IMR-90 (cell line): ENCODE results near the gene FAM168A. TPM values are rescaled to one million over a fixed set of nuclear protein-coding genes. Genes with fewer than 3 reads are reported as not detected.

ENCODE experiments used
- ATAC-seq: fragments of 200-7000 bp; cut with Tn5 transposase; 2 replicates; pipeline ENCODE4 v1.9.1; 2020; ENCODE audit warnings: low read depth, mild to moderate bottlenecking, moderate library complexity
- BruUV-seq: library from RNA; stranded (reverse); fragments of 400-500 nt; replicated peaks from 2 replicates; lab custom pipeline; 2021; lab: Mats Ljungman, UMichigan
- CTCF ChIA-PET: fragments of 300-600 bp; formaldehyde crosslinking; extraction: SDS; loops from one replicate; lab custom pipeline; 2021; ENCODE audit warnings: antibody characterized with exemption; lab: Yijun Ruan, JAX
- POLR2A ChIA-PET: fragments of 300-600 bp; sonication (Branson Sonifier 250); formaldehyde crosslinking; loops from one replicate; lab custom pipeline; 2022; ENCODE audit warnings: antibody characterized with exemption; ENCODE audit not compliant: unreplicated experiment; lab: Charles Lee
- DNase-seq: peaks from one replicate; pipeline ENCODE4 v3.0.0; 2013
- H2AFZ ChIP-seq: replicated peaks from 2 replicates; pipeline ENCODE3; 2013; ENCODE audit warnings: low read length, mild to moderate bottlenecking; ENCODE audit not compliant: poor library complexity
- H2AK5ac ChIP-seq: 2 replicates; pipeline ENCODE4 v1.6.1; 2013; ENCODE audit warnings: low read depth, low read length, inconsistent platforms
- H2AK9ac ChIP-seq: replicated peaks from 2 replicates; pipeline ENCODE3; 2013; ENCODE audit warnings: mild to moderate bottlenecking, low read depth, low read length, moderate library complexity; ENCODE audit not compliant: poor library complexity
- H2BK120ac ChIP-seq: 2 replicates; pipeline ENCODE4 v1.6.1; 2013; ENCODE audit warnings: low read depth, low read length, inconsistent platforms
- H2BK15ac ChIP-seq: 3 replicates; pipeline ENCODE4 v1.6.1; 2013; ENCODE audit warnings: low read depth, low read length, inconsistent platforms
- H2BK20ac ChIP-seq: 2 replicates; pipeline ENCODE4 v1.6.1; 2013; ENCODE audit warnings: low read depth, mild to moderate bottlenecking, inconsistent platforms, low read length, moderate library complexity
- H2BK5ac ChIP-seq: 2 replicates; pipeline ENCODE4 v1.6.1; 2013; ENCODE audit warnings: mild to moderate bottlenecking, low read depth, low read length, inconsistent platforms; ENCODE audit not compliant: poor library complexity, severe bottlenecking
- H3K14ac ChIP-seq: replicated peaks from 2 replicates; pipeline ENCODE4 v1.6.1; 2013; ENCODE audit warnings: low read depth, low read length, inconsistent platforms
- H3K18ac ChIP-seq: 2 replicates; pipeline ENCODE4 v1.6.1; 2013; ENCODE audit warnings: low read depth, low read length, control low read depth
- H3K23ac ChIP-seq: 2 replicates; pipeline ENCODE4 v1.6.1; 2013; ENCODE audit warnings: low read depth, low read length, inconsistent platforms
- H3K27ac ChIP-seq: 2 replicates; pipeline ENCODE4 v1.5.1; 2013; ENCODE audit warnings: mild to moderate bottlenecking, control low read depth, low read length; ENCODE audit not compliant: insufficient read depth
- H3K27me3 ChIP-seq: 2 replicates; pipeline ENCODE4 v1.6.1; 2013; ENCODE audit warnings: low read length; ENCODE audit not compliant: control insufficient read depth, insufficient read depth
- H3K36me3 ChIP-seq: 2 replicates; pipeline ENCODE4 v1.6.1; 2013; ENCODE audit warnings: low read length, mixed read lengths; ENCODE audit not compliant: control insufficient read depth, insufficient read depth
- H3K4ac ChIP-seq: 2 replicates; pipeline ENCODE4 v1.6.1; 2013; ENCODE audit warnings: low read depth, low read length, inconsistent platforms
- H3K4me1 ChIP-seq: 2 replicates; pipeline ENCODE4 v1.6.1; 2013; ENCODE audit warnings: low read length, mixed read lengths; ENCODE audit not compliant: control insufficient read depth, insufficient read depth
- H3K4me2 ChIP-seq: 2 replicates; pipeline ENCODE4 v1.6.1; 2013; ENCODE audit warnings: low read depth, mild to moderate bottlenecking, control low read depth, low read length, moderate library complexity
- H3K4me3 ChIP-seq: 2 replicates; pipeline ENCODE4 v1.5.1; 2013; ENCODE audit warnings: low read depth, mild to moderate bottlenecking, control low read depth, low read length, moderate library complexity; ENCODE audit not compliant: insufficient read depth
- H3K56ac ChIP-seq: 2 replicates; pipeline ENCODE4 v1.6.1; 2013; ENCODE audit warnings: low read length, inconsistent platforms; ENCODE audit not compliant: insufficient read depth; ENCODE audit errors: extremely low read depth
- H3K79me1 ChIP-seq, 2 experiments: 2 replicates each; pipeline ENCODE4 v1.6.1; 2013; ENCODE audit warnings: low read length in 2 of 2, inconsistent platforms in 1 of 2, low read depth in 1 of 2
- H3K9ac ChIP-seq: 2 replicates; pipeline ENCODE4 v1.6.1; 2013; ENCODE audit warnings: low read depth, low read length, control low read depth
- H3K9me1 ChIP-seq: 2 replicates; pipeline ENCODE4 v1.6.1; 2013; ENCODE audit warnings: low read length, inconsistent platforms; ENCODE audit not compliant: insufficient read depth
- H3K9me3 ChIP-seq: 2 replicates; pipeline ENCODE4 v1.6.1; 2013; ENCODE audit warnings: low read length; ENCODE audit not compliant: control insufficient read depth, insufficient read depth
- H4K20me1 ChIP-seq: 2 replicates; pipeline ENCODE4 v1.6.1; 2013; ENCODE audit warnings: low read length, inconsistent platforms; ENCODE audit not compliant: insufficient read depth
- H4K5ac ChIP-seq: 2 replicates; pipeline ENCODE4 v1.6.1; 2013; ENCODE audit warnings: mild to moderate bottlenecking, low read depth, low read length, control low read depth
- H4K8ac ChIP-seq, 2 experiments: 2 replicates each; pipeline ENCODE4 v1.6.1; 2013; ENCODE audit warnings: low read depth in 2 of 2, low read length in 2 of 2, control low read depth in 1 of 2, inconsistent platforms in 1 of 2
- H4K91ac ChIP-seq: 2 replicates; pipeline ENCODE4 v1.6.1; 2013; ENCODE audit warnings: low read depth, low read length, inconsistent platforms; ENCODE audit not compliant: insufficient read depth
- BHLHE40 ChIP-seq: fragments of 150-350 bp; IDR thresholded peaks from 2 replicates; pipeline ENCODE4 v1.6.1; 2016; ENCODE audit warnings: mild to moderate bottlenecking, low read depth, low read length
- CEBPB ChIP-seq: IDR thresholded peaks from 2 replicates; pipeline ENCODE4 v1.6.1; 2012; ENCODE audit warnings: low read depth, low read length, improper control_type of control experiment
- FOS ChIP-seq: fragments of 150-350 bp; IDR thresholded peaks from 2 replicates; pipeline ENCODE4 v1.6.1; 2016; ENCODE audit warnings: low read depth, low read length
- MAFK ChIP-seq: IDR thresholded peaks from 2 replicates; pipeline ENCODE4 v1.6.1; 2012; ENCODE audit warnings: low read depth, low read length, improper control_type of control experiment
- MAZ ChIP-seq: IDR thresholded peaks from 2 replicates; pipeline ENCODE4 v1.6.1; 2012; ENCODE audit warnings: low read depth, mild to moderate bottlenecking, low read length, improper control_type of control experiment, moderate library complexity, borderline replicate concordance
- MXI1 ChIP-seq: IDR thresholded peaks from 2 replicates; pipeline ENCODE4 v1.6.1; 2012; ENCODE audit warnings: low read depth, mild to moderate bottlenecking, low read length, moderate library complexity, borderline replicate concordance
- NFE2L2 ChIP-seq: fragments of 150-350 bp; IDR thresholded peaks from 2 replicates; pipeline ENCODE4 v1.6.1; 2016; ENCODE audit warnings: low read depth, mild to moderate bottlenecking, low read length
- POLR2A ChIP-seq: IDR thresholded peaks from 2 replicates; pipeline ENCODE4 v1.6.1; 2012; ENCODE audit warnings: mild to moderate bottlenecking, low read depth, low read length
- RAD21 ChIP-seq: IDR thresholded peaks from 2 replicates; pipeline ENCODE4 v1.6.1; 2012; ENCODE audit warnings: low read length, improper control_type of control experiment
- RCOR1 ChIP-seq: IDR thresholded peaks from 2 replicates; pipeline ENCODE4 v1.6.1; 2012; ENCODE audit warnings: mild to moderate bottlenecking, low read length, improper control_type of control experiment; ENCODE audit not compliant: insufficient replicate concordance
- RFX5 ChIP-seq: IDR thresholded peaks from 2 replicates; pipeline ENCODE4 v1.8.0; 2012; ENCODE audit warnings: low read depth, mild to moderate bottlenecking, low read length, moderate library complexity
- SMC3 ChIP-seq: fragments of 150-350 bp; IDR thresholded peaks from 2 replicates; pipeline ENCODE4 v1.6.1; 2016; ENCODE audit warnings: low read depth, mild to moderate bottlenecking, antibody characterized with exemption, low read length, moderate library complexity
- WGBS, 2 experiments: methylation state at CpG; one replicate each; pipeline versions ENCODE4 v1.1.5 to v1.1.7; 2013; ENCODE audit warnings: missing lambda C conversion rate in 2 of 2; ENCODE audit not compliant: insufficient read length in 1 of 2; ENCODE audit errors: extremely low coverage in 2 of 2; 5-methylcytosine and 5-hydroxymethylcytosine counted together
- dilution Hi-C: fragments of 300-500 bp; cut with HindIII; formaldehyde crosslinking; loops from one replicate; pipeline ENCODE4 v1.14.3; 2018; ENCODE audit warnings: low sequenced_read_pairs; ENCODE audit not compliant: unreplicated experiment
- in situ Hi-C: fragments of 300-500 bp; cut with MboI; formaldehyde crosslinking; loops from 3 replicates; pipeline ENCODE4 v1.14.3; 2019; ENCODE audit warnings: low sequenced_read_pairs, inconsistent platforms, mixed read lengths
- intact Hi-C: fragments of 100-400 bp; cut with micrococcal nuclease; formaldehyde crosslinking; loops from 2 replicates; pipeline ENCODE4 v1.10.0; 2022
- polyA plus RNA-seq, 3 experiments: library from polyadenylated mRNA; depleted of rRNA; stranded (reverse); fragments of >200 nt; gene quantifications; 2 replicates each; pipeline ENCODE4 v1.2.3, GENCODE V29; 2012; ENCODE audit warnings: low replicate concordance in 1 of 3
- total RNA-seq: library from RNA; depleted of rRNA; stranded (reverse); fragments of >200 nt; gene quantifications from 2 replicates; pipeline ENCODE4 v1.2.3, GENCODE V29; 2012
- TF ChIP-seq, protein P1 (sequence below): fragments of 150-350 bp; IDR thresholded peaks from 2 replicates; pipeline ENCODE4 v1.6.1; 2016; ENCODE audit warnings: low read depth, mild to moderate bottlenecking, low read length, moderate library complexity, borderline replicate concordance
- TF ChIP-seq, protein P2 (sequence below): fragments of 150-350 bp; IDR thresholded peaks from 2 replicates; pipeline ENCODE4 v1.6.1; 2017; ENCODE audit warnings: mild to moderate bottlenecking, antibody characterized with exemption, low read length, low read depth

The FAM168A gene
- total and polyA plus RNA-seq, 2 of the 4 experiments (the other 2 are of a cell fraction), result 13.1 to 22.8 TPM

- Histone ChIP-seq H2AFZ (no peak overlapping the region), H4K91ac (no peak overlapping the region), H3K9me3 (no peaks in the 10 kb centered on the region), H3K27ac (no peak overlapping the region), H3K9ac (no peak overlapping the region), H2BK120ac (no peak overlapping the region), H3K27me3 (no peaks in the 10 kb centered on the region), H2AK5ac (no peak overlapping the region), H3K18ac (no peak overlapping the region), H4K5ac (no peak overlapping the region), H3K4me2 (no peak overlapping the region), H3K4me1 (peaks cover 5% of the 10 kb centered on the region), H3K4me3 (no peak overlapping the region), H4K8ac (no peak overlapping the region), H3K9me1 (peaks cover 13% of the 10 kb centered on the region), H3K14ac (no peak overlapping the region), H3K23ac (no peak overlapping the region), H2BK15ac (no peak overlapping the region), H3K36me3 (no peaks in the 10 kb centered on the region), H2BK5ac (no peak overlapping the region), H2BK20ac (no peak overlapping the region), H4K20me1 (no peaks in the 10 kb centered on the region), H3K79me1 (peaks cover 2 to 32% of the 10 kb centered on the region in 2 experiments), H3K4ac (no peak overlapping the region), H3K56ac (no peak overlapping the region), H2AK9ac (no peak overlapping the region)
- DNase-seq (peak; percentile 45), ATAC-seq (peak; percentile 48)
- POLR2A ChIA-PET, result interaction anchor here (0.6 kb wide), 1 partner anchor 371 kb away, joined by 4 read pairs; no protein-coding TSS in a partner anchor
- in situ Hi-C loops (no loop called here), intact Hi-C loops (no loop called here), dilution Hi-C loops (no loop called here)
- no peak for TF ChIP-seq MAZ
- TF ChIP-seq MXI1, result no peak
- TF ChIP-seq RCOR1, result no peak
- no peak for TF ChIP-seq NFE2L2
- TF ChIP-seq RFX5, result no peak
- no peak for TF ChIP-seq MAFK
- no peak for TF ChIP-seq RAD21
- TF ChIP-seq CEBPB, result no peak
- TF ChIP-seq SMC3, result no peak
- TF ChIP-seq POLR2A, result no peak
- TF ChIP-seq, protein P1, sequence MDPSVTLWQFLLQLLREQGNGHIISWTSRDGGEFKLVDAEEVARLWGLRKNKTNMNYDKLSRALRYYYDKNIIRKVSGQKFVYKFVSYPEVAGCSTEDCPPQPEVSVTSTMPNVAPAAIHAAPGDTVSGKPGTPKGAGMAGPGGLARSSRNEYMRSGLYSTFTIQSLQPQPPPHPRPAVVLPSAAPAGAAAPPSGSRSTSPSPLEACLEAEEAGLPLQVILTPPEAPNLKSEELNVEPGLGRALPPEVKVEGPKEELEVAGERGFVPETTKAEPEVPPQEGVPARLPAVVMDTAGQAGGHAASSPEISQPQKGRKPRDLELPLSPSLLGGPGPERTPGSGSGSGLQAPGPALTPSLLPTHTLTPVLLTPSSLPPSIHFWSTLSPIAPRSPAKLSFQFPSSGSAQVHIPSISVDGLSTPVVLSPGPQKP, result no peak
- TF ChIP-seq, protein P2, sequence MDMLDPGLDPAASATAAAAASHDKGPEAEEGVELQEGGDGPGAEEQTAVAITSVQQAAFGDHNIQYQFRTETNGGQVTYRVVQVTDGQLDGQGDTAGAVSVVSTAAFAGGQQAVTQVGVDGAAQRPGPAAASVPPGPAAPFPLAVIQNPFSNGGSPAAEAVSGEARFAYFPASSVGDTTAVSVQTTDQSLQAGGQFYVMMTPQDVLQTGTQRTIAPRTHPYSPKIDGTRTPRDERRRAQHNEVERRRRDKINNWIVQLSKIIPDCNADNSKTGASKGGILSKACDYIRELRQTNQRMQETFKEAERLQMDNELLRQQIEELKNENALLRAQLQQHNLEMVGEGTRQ, result no peak
- no peak for TF ChIP-seq BHLHE40
- TF ChIP-seq FOS, result no peak
- no CpG with 5 or more reads among the region's 5 CpGs for WGBS, 2 experiments
- CTCF ChIA-PET, result no interaction called here
- BruUV-seq, result no TSS peak
These were observed 166.5 kb downstream of the FAM168A start for GRCh38 chr11:73431396-73431795.
